NCI-H748 treated with DMSO at 0.1 percent for 48 hours (cell line): Measurements from ENCODE around the gene PIK3C2B.
A peak's percentile ranks its signal among the peaks of the same experiment; 100 is the strongest.
"Not testable (repeated sequence)": the region's sequence is repeated elsewhere in the genome, so short reads cannot be mapped to it uniquely, and the experiment has no call there.

ENCODE experiments used
- DNase-seq: peaks from one replicate; lab custom pipeline; 2025; lab: John Stamatoyannopoulos, UW

Gene PIK3C2B

GRCh38 chr1:204494281-204495077, at the start of gene PIK3C2B:
Gene PIK3C2B, minus strand, starts transcription at chr1:204494805. Its CDS starts 25,003 bp downstream, at chr1:204469802.
- peak; percentile 32 for DNase-seq

- DNase-seq = no peak
Measured at GRCh38 chr1:204544321-204544720, 49.7 kb upstream of the PIK3C2B start.

GRCh38 chr1:204541626-204542025, 47.0 kb upstream of the PIK3C2B start:
- DNase-seq = no peak

- no peak for DNase-seq
Measured at GRCh38 chr1:204532832-204533231, 38.2 kb upstream of the PIK3C2B start.

GRCh38 chr1:204530932-204531331, 36.3 kb upstream of the PIK3C2B start:
- DNase-seq = no peak

GRCh38 chr1:204529371-204529895, 34.8 kb upstream of the PIK3C2B start:
- DNase-seq = no peak

- DNase-seq = no peak
Measured at GRCh38 chr1:204528677-204529076, 34.1 kb upstream of the PIK3C2B start.

GRCh38 chr1:204528241-204528640, 33.6 kb upstream of the PIK3C2B start:
- no peak for DNase-seq

- DNase-seq = no peak
Measured at GRCh38 chr1:204524986-204525385, 30.4 kb upstream of the PIK3C2B start.

GRCh38 chr1:204523605-204524215, 29.1 kb upstream of the PIK3C2B start:
- DNase-seq = no peak

GRCh38 chr1:204521941-204522521, 27.4 kb upstream of the PIK3C2B start:
- DNase-seq = not testable (repeated sequence)

GRCh38 chr1:204520834-204521709, 26.5 kb upstream of the PIK3C2B start:
- DNase-seq = no peak

GRCh38 chr1:204517382-204517781, 22.8 kb upstream of the PIK3C2B start:
- not testable (repeated sequence) for DNase-seq

GRCh38 chr1:204516180-204516879, 21.7 kb upstream of the PIK3C2B start, which contains the start of gene MDM4:
Gene MDM4, plus strand, starts transcription at chr1:204516406. Its CDS starts 9,113 bp downstream, at chr1:204525519.
- DNase-seq = peak; percentile 78

GRCh38 chr1:204514828-204515227, 20.2 kb upstream of the PIK3C2B start:
- no peak for DNase-seq

GRCh38 chr1:204513117-204513716, 18.6 kb upstream of the PIK3C2B start:
- DNase-seq = no peak

- DNase-seq = no peak
Measured at GRCh38 chr1:204511366-204511765, 16.8 kb upstream of the PIK3C2B start.

GRCh38 chr1:204509186-204509635, 14.6 kb upstream of the PIK3C2B start:
- DNase-seq = no peak

- DNase-seq = no peak
Measured at GRCh38 chr1:204507317-204508105, 12.9 kb upstream of the PIK3C2B start.

- peak; percentile 73 for DNase-seq
Measured at GRCh38 chr1:204506969-204507316, 12.3 kb upstream of the PIK3C2B start.
